ENCODE measurements around the gene METTL1.
"Not testable (repeated sequence)": the region's sequence is repeated elsewhere in the genome, so short reads cannot be mapped to it uniquely, and the experiment has no call there.

The METTL1 gene

GRCh38 chr12:57721846-57722608, 49.9 kb downstream of the METTL1 start:
- not testable (repeated sequence) for DNase-seq

- DNase-seq = no peak
Observed at GRCh38 chr12:57720606-57721595, 51.0 kb downstream of the METTL1 start.

GRCh38 chr12:57719777-57720605, 51.9 kb downstream of the METTL1 start:
- DNase-seq = no peak

GRCh38 chr12:57718641-57719528, 53.0 kb downstream of the METTL1 start:
- no peak for DNase-seq

Measured in OCI-M1 (cell line).